CD4-positive, alpha-beta memory T cell (primary cell): Measurements from ENCODE around the gene MLEC. TPM values are rescaled to one million over a fixed set of nuclear protein-coding genes. Genes with fewer than 3 reads are reported as not detected.

Source experiments
- CTCF ChIA-PET: fragments of 350-600 bp; sonication (Branson Sonifier 250); formaldehyde crosslinking; loops from one replicate; lab custom pipeline; 2021; ENCODE audit warnings: inconsistent platforms; ENCODE audit not compliant: partially characterized antibody; lab: Charles Lee
- POLR2A ChIA-PET: fragments of 350-600 bp; sonication (Branson Sonifier 250); formaldehyde crosslinking; loops from one replicate; lab custom pipeline; 2021; ENCODE audit not compliant: partially characterized antibody; lab: Charles Lee
- DNase-seq, 5 donors: peaks; one replicate each; pipeline versions ENCODE4 v3.0.0 to v3.0.0-alpha.2; 2020 to 2022; ENCODE audit warnings: mixed read lengths in 1 of 5
- H3K27ac ChIP-seq: one replicate; pipeline ENCODE4 v1.7.0; 2013; ENCODE audit warnings: low read depth, low read length
- H3K27me3 ChIP-seq: 2 replicates; pipeline ENCODE4 v1.7.0; 2013; ENCODE audit warnings: mild to moderate bottlenecking, low read length, moderate library complexity; ENCODE audit not compliant: insufficient read depth
- H3K36me3 ChIP-seq: 2 replicates; pipeline ENCODE4 v1.7.0; 2013; ENCODE audit warnings: mild to moderate bottlenecking, low read length, moderate library complexity; ENCODE audit not compliant: insufficient read depth
- H3K4me1 ChIP-seq: 2 replicates; pipeline ENCODE4 v1.7.0; 2013; ENCODE audit warnings: mild to moderate bottlenecking, low read length, moderate library complexity; ENCODE audit not compliant: insufficient read depth
- H3K4me3 ChIP-seq, 2 donors: one replicate each; pipeline ENCODE4 v1.7.0; 2013; ENCODE audit warnings: low read length in 2 of 2, mild to moderate bottlenecking in 1 of 2
- H3K9me3 ChIP-seq, 2 donors: one replicate each; pipeline ENCODE4 v1.7.0; 2013; ENCODE audit warnings: low read length in 2 of 2, control low read depth in 1 of 2; ENCODE audit not compliant: control insufficient read depth in 1 of 2
- H3K27ac Mint-ChIP-seq, 7 donors: one replicate each; pipeline ENCODE4 v1.8.0; 2020 to 2021; ENCODE audit warnings: mixed read lengths in 7 of 7, mild to moderate bottlenecking in 6 of 7, inconsistent platforms in 3 of 7, moderate library complexity in 3 of 7
- H3K27me3 Mint-ChIP-seq, 2 donors: one replicate each; pipeline ENCODE4 v1.8.0; 2020 to 2021; ENCODE audit warnings: mixed read lengths in 2 of 2
- H3K36me3 Mint-ChIP-seq, 2 donors: one replicate each; pipeline ENCODE4 v1.8.0; 2020 to 2021; ENCODE audit warnings: mixed read lengths in 2 of 2, inconsistent platforms in 1 of 2, mild to moderate bottlenecking in 1 of 2
- H3K4me1 Mint-ChIP-seq, 4 donors: one replicate each; pipeline ENCODE4 v1.8.0; 2020 to 2021; ENCODE audit warnings: mixed read lengths in 4 of 4, mild to moderate bottlenecking in 1 of 4
- H3K4me3 Mint-ChIP-seq, 8 donors: one replicate each; pipeline ENCODE4 v1.8.0; 2020 to 2021; ENCODE audit warnings: mixed read lengths in 8 of 8, mild to moderate bottlenecking in 7 of 8, moderate library complexity in 6 of 8, inconsistent platforms in 3 of 8
- H3K9me3 Mint-ChIP-seq, 8 donors: one replicate each; pipeline ENCODE4 v1.8.0; 2020 to 2021; ENCODE audit warnings: mixed read lengths in 8 of 8, mild to moderate bottlenecking in 5 of 8, inconsistent platforms in 3 of 8, moderate library complexity in 1 of 8
- intact Hi-C: fragments of 100-400 bp; cut with micrococcal nuclease; formaldehyde crosslinking; loops from one replicate; pipeline ENCODE4 v1.15.1; 2023
- polyA plus RNA-seq, 2 donors: library from polyadenylated mRNA; unstranded; fragments of 300-500 nt; fragmentation: Illumina TruSeq; gene quantifications; one replicate each; pipeline ENCODE4 v1.2.3, GENCODE V29; 2021
- total RNA-seq, 2 experiments: library from RNA; stranded (reverse); gene quantifications; one replicate each; pipeline ENCODE4 v1.2.3, GENCODE V29; 2021

The MLEC gene
- total and polyA plus RNA-seq, 4 experiments from 2014 or later, result 38.9 to 88.9 (median 68.3) TPM

GRCh38 chr12:120685522-120685921 lies 1.4 kb upstream of the MLEC start:
- Histone ChIP-seq H3K9me3 (no peaks in the 10 kb centered on the region), H3K4me3 (no peak overlapping the region), H3K36me3 (no peaks in the 10 kb centered on the region), H3K4me1 (peaks cover 31% of the 10 kb centered on the region), H3K27me3 (no peaks in the 10 kb centered on the region), H3K27ac (peak overlapping the region; percentile 71)
- CTCF ChIA-PET, result interaction anchor here (1.5 to 3.4 kb wide), 2 partner anchors 36 to 103 kb away, joined by 3 to 10 read pairs; no protein-coding TSS in a partner anchor
- Mint-ChIP-seq H3K4me3 (peak overlapping the region in 6 of 8 donors; percentile 26 to 96 (median 86)), H3K9me3 (no peaks in the 10 kb centered on the region), H3K27me3 (no peaks in the 10 kb centered on the region), H3K4me1 (peaks cover 18 to 40% (median 25%) of the 10 kb centered on the region in 4 donors), H3K36me3 (peaks cover 0 to 7% of the 10 kb centered on the region in 2 donors), H3K27ac (peak overlapping the region in 4 of 7 donors; percentile 50 to 97 (median 72))
- POLR2A ChIA-PET, result interaction anchor here (1.5 kb wide), 3 partner anchors 12 to 105 kb away, joined by 3 to 9 read pairs (median 5); partner anchors contain the start of gene POP5
- no peak for DNase-seq
- intact Hi-C loops, result loop anchor here (5.0 to 10.0 kb wide), 2 partner anchors 483 to 1021 kb away; partner anchors contain the start of genes PRKAB1 and RPLP0

GRCh38 chr12:120686151-120686689 lies 729 bp upstream of the MLEC start:
- no peaks in the 10 kb centered on the region for H3K9me3 Mint-ChIP-seq
- H3K36me3 Mint-ChIP-seq, result peaks cover 0 to 7% of the 10 kb centered on the region in 2 donors
- H3K27me3 Mint-ChIP-seq, result no peaks in the 10 kb centered on the region
- H3K4me3 Mint-ChIP-seq, result peak overlapping the region; percentile 88 to 96 (median 94)
- DNase-seq, result peak; percentile 97 to 98 (median 98)
- POLR2A ChIA-PET, result interaction anchor here (1.0 to 2.8 kb wide), 10 partner anchors 11 to 485 kb away, joined by 3 to 17 read pairs (median 5); partner anchors contain the start of genes COX6A1, POP5, RNU4-2 and RPLP0
- H3K4me3 ChIP-seq, result peak overlapping the region; percentile 85 to 98
- intact Hi-C loops, result loop anchor here (1.0 to 10.0 kb wide), 10 partner anchors 37 to 1021 kb away; partner anchors contain the start of genes ACADS, COX6A1, POP5 and PRKAB1
- H3K4me1 Mint-ChIP-seq, result peaks cover 20 to 47% (median 30%) of the 10 kb centered on the region in 4 donors
- H3K36me3 ChIP-seq, result no peaks in the 10 kb centered on the region
- no peaks in the 10 kb centered on the region for H3K27me3 ChIP-seq
- H3K4me1 ChIP-seq, result peaks cover 35% of the 10 kb centered on the region
- H3K27ac Mint-ChIP-seq, result peak overlapping the region; percentile 92 to 97 (median 96)
- peak overlapping the region; percentile 71 for H3K27ac ChIP-seq
- H3K9me3 ChIP-seq, result no peaks in the 10 kb centered on the region
- CTCF ChIA-PET, result interaction anchor here (1.0 to 3.4 kb wide), 5 partner anchors 25 to 103 kb away, joined by 3 to 10 read pairs (median 3); no protein-coding TSS in a partner anchor

GRCh38 chr12:120687578-120688289 lies 785 bp downstream of the MLEC start:
- no peaks in the 10 kb centered on the region for H3K27me3 Mint-ChIP-seq
- H3K9me3 ChIP-seq, result no peaks in the 10 kb centered on the region
- H3K4me3 ChIP-seq, result peak overlapping the region; percentile 55 to 98
- intact Hi-C loops, result loop anchor here (1.0 to 10.0 kb wide), 7 partner anchors 23 to 1023 kb away; partner anchors contain the start of genes C12orf43, PRKAB1, RPLP0 and SPPL3
- peaks cover 48% of the 10 kb centered on the region for H3K4me1 ChIP-seq
- peak overlapping the region; percentile 68 to 90 (median 81) for H3K27ac Mint-ChIP-seq
- H3K4me1 Mint-ChIP-seq, result peaks cover 26 to 60% (median 43%) of the 10 kb centered on the region in 4 donors
- H3K27me3 ChIP-seq, result no peaks in the 10 kb centered on the region
- peaks cover 0 to 12% of the 10 kb centered on the region in 2 donors for H3K36me3 Mint-ChIP-seq
- CTCF ChIA-PET, result interaction anchor here (0.8 to 3.4 kb wide), 4 partner anchors 21 to 39 kb away, joined by 3 to 10 read pairs (median 4); partner anchors contain the start of gene ACADS
- POLR2A ChIA-PET, result interaction anchor here (1.0 to 2.8 kb wide), 5 partner anchors 10 to 250 kb away, joined by 3 to 17 read pairs (median 5); partner anchors contain the start of genes COX6A1 and UNC119B
- DNase-seq, result peak in 3 of 5 donors; percentile 22
- peak overlapping the region; percentile 85 to 93 (median 90) for H3K4me3 Mint-ChIP-seq
- no peaks in the 10 kb centered on the region for H3K9me3 Mint-ChIP-seq
- no peaks in the 10 kb centered on the region for H3K36me3 ChIP-seq
- peak overlapping the region; percentile 71 for H3K27ac ChIP-seq

- Mint-ChIP-seq H3K36me3 (peaks cover 3 to 18% of the 10 kb centered on the region in 2 donors), H3K4me1 (peaks cover 28 to 65% (median 48%) of the 10 kb centered on the region in 4 donors), H3K9me3 (no peaks in the 10 kb centered on the region), H3K27me3 (no peaks in the 10 kb centered on the region), H3K27ac (peak overlapping the region; percentile 61 to 90 (median 81)), H3K4me3 (peak overlapping the region; percentile 85 to 93 (median 90))
- H3K9me3 ChIP-seq, result no peaks in the 10 kb centered on the region
- peaks cover 1% of the 10 kb centered on the region for H3K36me3 ChIP-seq
- H3K27me3 ChIP-seq, result no peaks in the 10 kb centered on the region
- no peak overlapping the region for H3K27ac ChIP-seq
- no peak for DNase-seq
- intact Hi-C loops, result loop anchor here (1.0 to 10.0 kb wide), 3 partner anchors 328 to 1024 kb away; partner anchors contain the start of genes C12orf43, PRKAB1 and RPLP0
- POLR2A ChIA-PET, result interaction anchor here (1.5 to 2.8 kb wide), 2 partner anchors 10 to 21 kb away, joined by 5 to 17 read pairs; partner anchors contain the start of gene UNC119B
- H3K4me3 ChIP-seq, result peak overlapping the region in 1 of 2 donors; percentile 7
- CTCF ChIA-PET, result interaction anchor here (1.1 to 3.4 kb wide), 5 partner anchors 10 to 40 kb away, joined by 3 to 13 read pairs (median 5); no protein-coding TSS in a partner anchor
- peaks cover 48% of the 10 kb centered on the region for H3K4me1 ChIP-seq
Measured at GRCh38 chr12:120688527-120689071, 1.6 kb downstream of the MLEC start.

GRCh38 chr12:120689397-120690082 lies 2.6 kb downstream of the MLEC start:
- Histone ChIP-seq H3K4me1 (peaks cover 48% of the 10 kb centered on the region), H3K27ac (no peak overlapping the region), H3K9me3 (no peaks in the 10 kb centered on the region), H3K36me3 (peaks cover 10% of the 10 kb centered on the region), H3K27me3 (no peaks in the 10 kb centered on the region), H3K4me3 (no peak overlapping the region)
- Mint-ChIP-seq H3K4me3 (peak overlapping the region in 7 of 8 donors; percentile 69 to 93 (median 88)), H3K9me3 (no peaks in the 10 kb centered on the region), H3K4me1 (peaks cover 28 to 65% (median 50%) of the 10 kb centered on the region in 4 donors), H3K36me3 (peaks cover 13 to 26% of the 10 kb centered on the region in 2 donors), H3K27me3 (no peaks in the 10 kb centered on the region), H3K27ac (peak overlapping the region in 1 of 7 donors; percentile 82)
- intact Hi-C loops, result loop anchor here (5.0 to 10.0 kb wide), 2 partner anchors 487 to 1025 kb away; partner anchors contain the start of genes PRKAB1 and RPLP0
- DNase-seq, result no peak
- ChIA-PET POLR2A (no interaction called here), CTCF (interaction anchor here (0.7 to 2.4 kb wide), 4 partner anchors 9 to 107 kb away, joined by 3 to 13 read pairs (median 4); no protein-coding TSS in a partner anchor)

- DNase-seq, result no peak
- Mint-ChIP-seq H3K27me3 (no peaks in the 10 kb centered on the region), H3K4me3 (no peak overlapping the region), H3K27ac (no peak overlapping the region), H3K9me3 (no peaks in the 10 kb centered on the region), H3K36me3 (peaks cover 18 to 32% of the 10 kb centered on the region in 2 donors), H3K4me1 (peaks cover 28 to 65% (median 50%) of the 10 kb centered on the region in 4 donors)
- H3K4me1 ChIP-seq, result peaks cover 48% of the 10 kb centered on the region
- no peaks in the 10 kb centered on the region for H3K9me3 ChIP-seq
- intact Hi-C loops, result no loop called here
- H3K27ac ChIP-seq, result no peak overlapping the region
- ChIA-PET CTCF (interaction anchor here (1.3 to 2.4 kb wide), 2 partner anchors 8 to 41 kb away, joined by 4 to 13 read pairs; no protein-coding TSS in a partner anchor), POLR2A (no interaction called here)
- no peak overlapping the region for H3K4me3 ChIP-seq
- H3K27me3 ChIP-seq, result no peaks in the 10 kb centered on the region
- peaks cover 15% of the 10 kb centered on the region for H3K36me3 ChIP-seq
Measured at GRCh38 chr12:120690083-120690450, 3.1 kb downstream of the MLEC start.
